Astrocyte (in vitro differentiated cells and primary cell): ENCODE results near the gene ARL8A. TPM values are rescaled to one million over a fixed set of nuclear protein-coding genes. Genes with fewer than 3 reads are reported as not detected.
A peak's percentile ranks its signal among the peaks of the same experiment; 100 is the strongest.

Experiments used
- DNase-seq: peaks from one replicate; pipeline ENCODE4 v3.0.0-alpha.2; 2010; ENCODE audit warnings: low read depth
- FAIRE-seq: peaks from 2 replicates; lab custom pipeline; 2011; peaks lifted over from hg19 to GRCh38; lab: Jason Lieb, UNC
- H2AFZ ChIP-seq: 2 replicates; pipeline ENCODE4 v1.6.0; 2012; ENCODE audit warnings: low read depth, low read length, inconsistent platforms
- H3K27ac ChIP-seq: 2 replicates; pipeline ENCODE4 v1.5.1; 2011; ENCODE audit warnings: low read depth, low read length, inconsistent platforms
- H3K27me3 ChIP-seq: 2 replicates; pipeline ENCODE4 v1.6.0; 2011; ENCODE audit warnings: low read length, inconsistent platforms; ENCODE audit not compliant: insufficient read depth
- H3K36me3 ChIP-seq: 2 replicates; pipeline ENCODE4 v1.5.1; 2011; ENCODE audit warnings: low read length, inconsistent platforms; ENCODE audit not compliant: insufficient read depth
- H3K4me1 ChIP-seq: 2 replicates; pipeline ENCODE4 v1.5.1; 2011; ENCODE audit warnings: low read length, inconsistent platforms; ENCODE audit not compliant: insufficient read depth
- H3K4me2 ChIP-seq: 2 replicates; pipeline ENCODE4 v1.6.0; 2012; ENCODE audit warnings: low read length, inconsistent platforms
- H3K4me3 ChIP-seq: 2 replicates; pipeline ENCODE4 v1.5.1; 2011; ENCODE audit warnings: low read depth, mild to moderate bottlenecking, low read length, inconsistent platforms; ENCODE audit not compliant: insufficient read depth
- H3K79me2 ChIP-seq: 2 replicates; pipeline ENCODE4 v1.6.0; 2012; ENCODE audit warnings: mild to moderate bottlenecking, low read length, inconsistent platforms; ENCODE audit not compliant: insufficient read depth
- H3K9ac ChIP-seq: 2 replicates; pipeline ENCODE4 v1.6.0; 2012; ENCODE audit warnings: mild to moderate bottlenecking, low read length, inconsistent platforms
- H3K9me3 ChIP-seq: 2 replicates; pipeline ENCODE4 v1.5.1; 2012; ENCODE audit warnings: low read depth, mild to moderate bottlenecking, low read length, inconsistent platforms; ENCODE audit not compliant: insufficient read depth
- H4K20me1 ChIP-seq: 2 replicates; pipeline ENCODE4 v1.6.0; 2012; ENCODE audit warnings: low read length, inconsistent platforms; ENCODE audit not compliant: insufficient read depth
- H3K27ac Mint-ChIP-seq: one replicate; pipeline ENCODE4 v1.8.0; 2021; ENCODE audit warnings: mild to moderate bottlenecking, mixed read lengths; ENCODE audit not compliant: unreplicated experiment
- H3K27me3 Mint-ChIP-seq: one replicate; pipeline ENCODE4 v1.8.0; 2021; ENCODE audit warnings: low read depth, mixed read lengths; ENCODE audit not compliant: unreplicated experiment
- H3K36me3 Mint-ChIP-seq: one replicate; pipeline ENCODE4 v1.8.0; 2021; ENCODE audit warnings: low read depth, mixed read lengths; ENCODE audit not compliant: unreplicated experiment
- H3K4me1 Mint-ChIP-seq: one replicate; pipeline ENCODE4 v1.8.0; 2021; ENCODE audit warnings: low read depth, mixed read lengths; ENCODE audit not compliant: unreplicated experiment
- H3K4me3 Mint-ChIP-seq: one replicate; pipeline ENCODE4 v1.8.0; 2021; ENCODE audit warnings: mild to moderate bottlenecking, moderate library complexity, mixed read lengths; ENCODE audit not compliant: unreplicated experiment
- H3K9me3 Mint-ChIP-seq: one replicate; pipeline ENCODE4 v1.8.0; 2021; ENCODE audit warnings: mild to moderate bottlenecking, mixed read lengths; ENCODE audit not compliant: unreplicated experiment
- EZH2 ChIP-seq: IDR thresholded peaks from 2 replicates; pipeline ENCODE4 v1.6.1; 2012; ENCODE audit warnings: mild to moderate bottlenecking, low read length, inconsistent platforms; ENCODE audit not compliant: insufficient read depth
- total RNA-seq: library from RNA; stranded (reverse); gene quantifications from 2 replicates; pipeline ENCODE4 v1.2.1, GENCODE V29; 2021
- TF ChIP-seq, protein P1 (sequence below): IDR thresholded peaks from 2 replicates; pipeline ENCODE4 v1.5.1; 2011; ENCODE audit warnings: low read depth, mild to moderate bottlenecking, inconsistent platforms, low read length, moderate library complexity; ENCODE audit not compliant: insufficient read depth

ARL8A gene
- total RNA-seq, 1 donor from 2014 or later, result 83.0 TPM

GRCh38 chr1:202158810-202159533 is 14.4 kb upstream of the ARL8A start:
- no peak overlapping the region for H3K27ac ChIP-seq
- no peak overlapping the region for H3K9ac ChIP-seq
- H2AFZ ChIP-seq, result no peak overlapping the region
- Mint-ChIP-seq H3K4me3 (peak overlapping the region; percentile 14), H3K27ac (no peak overlapping the region), H3K4me1 (peaks cover 23% of the 10 kb centered on the region), H3K9me3 (no peaks in the 10 kb centered on the region), H3K27me3 (peaks cover 12% of the 10 kb centered on the region), H3K36me3 (no peaks in the 10 kb centered on the region)
- no peaks in the 10 kb centered on the region for H3K79me2 ChIP-seq
- no peak overlapping the region for H3K4me3 ChIP-seq
- H3K4me2 ChIP-seq, result no peak overlapping the region
- no peak for FAIRE-seq
- H3K4me1 ChIP-seq, result peaks cover 8% of the 10 kb centered on the region
- no peaks in the 10 kb centered on the region for H3K9me3 ChIP-seq
- no peaks in the 10 kb centered on the region for H3K36me3 ChIP-seq
- H4K20me1 ChIP-seq, result no peaks in the 10 kb centered on the region
- TF ChIP-seq EZH2, result no peak
- TF ChIP-seq, protein P1, sequence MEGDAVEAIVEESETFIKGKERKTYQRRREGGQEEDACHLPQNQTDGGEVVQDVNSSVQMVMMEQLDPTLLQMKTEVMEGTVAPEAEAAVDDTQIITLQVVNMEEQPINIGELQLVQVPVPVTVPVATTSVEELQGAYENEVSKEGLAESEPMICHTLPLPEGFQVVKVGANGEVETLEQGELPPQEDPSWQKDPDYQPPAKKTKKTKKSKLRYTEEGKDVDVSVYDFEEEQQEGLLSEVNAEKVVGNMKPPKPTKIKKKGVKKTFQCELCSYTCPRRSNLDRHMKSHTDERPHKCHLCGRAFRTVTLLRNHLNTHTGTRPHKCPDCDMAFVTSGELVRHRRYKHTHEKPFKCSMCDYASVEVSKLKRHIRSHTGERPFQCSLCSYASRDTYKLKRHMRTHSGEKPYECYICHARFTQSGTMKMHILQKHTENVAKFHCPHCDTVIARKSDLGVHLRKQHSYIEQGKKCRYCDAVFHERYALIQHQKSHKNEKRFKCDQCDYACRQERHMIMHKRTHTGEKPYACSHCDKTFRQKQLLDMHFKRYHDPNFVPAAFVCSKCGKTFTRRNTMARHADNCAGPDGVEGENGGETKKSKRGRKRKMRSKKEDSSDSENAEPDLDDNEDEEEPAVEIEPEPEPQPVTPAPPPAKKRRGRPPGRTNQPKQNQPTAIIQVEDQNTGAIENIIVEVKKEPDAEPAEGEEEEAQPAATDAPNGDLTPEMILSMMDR, result no peak
- no peaks in the 10 kb centered on the region for H3K27me3 ChIP-seq
- DNase-seq, result no peak

GRCh38 chr1:202157945-202158344 is 13.4 kb upstream of the ARL8A start:
- no peak overlapping the region for H3K27ac Mint-ChIP-seq
- H3K4me1 Mint-ChIP-seq, result peaks cover 26% of the 10 kb centered on the region
- Histone ChIP-seq H4K20me1 (no peaks in the 10 kb centered on the region), H3K4me3 (no peak overlapping the region), H3K79me2 (no peaks in the 10 kb centered on the region), H3K27me3 (peaks cover 2% of the 10 kb centered on the region), H2AFZ (no peak overlapping the region), H3K4me2 (no peak overlapping the region), H3K36me3 (no peaks in the 10 kb centered on the region), H3K4me1 (peaks cover 8% of the 10 kb centered on the region), H3K9ac (no peak overlapping the region), H3K9me3 (no peaks in the 10 kb centered on the region), H3K27ac (no peak overlapping the region)
- no peak for FAIRE-seq
- TF ChIP-seq EZH2, result no peak
- TF ChIP-seq, protein P1, result no peak
- H3K36me3 Mint-ChIP-seq, result no peaks in the 10 kb centered on the region
- H3K9me3 Mint-ChIP-seq, result no peaks in the 10 kb centered on the region
- DNase-seq, result no peak
- H3K4me3 Mint-ChIP-seq, result no peak overlapping the region
- H3K27me3 Mint-ChIP-seq, result peaks cover 12% of the 10 kb centered on the region

GRCh38 chr1:202156590-202156989 is 12.1 kb upstream of the ARL8A start:
- no peak for DNase-seq
- H2AFZ ChIP-seq, result no peak overlapping the region
- H3K9me3 Mint-ChIP-seq, result no peaks in the 10 kb centered on the region
- H3K9me3 ChIP-seq, result no peaks in the 10 kb centered on the region
- H4K20me1 ChIP-seq, result no peaks in the 10 kb centered on the region
- no peak overlapping the region for H3K4me3 ChIP-seq
- no peak overlapping the region for H3K4me3 Mint-ChIP-seq
- peaks cover 28% of the 10 kb centered on the region for H3K4me1 Mint-ChIP-seq
- H3K27ac Mint-ChIP-seq, result peak overlapping the region; percentile 41
- H3K27ac ChIP-seq, result no peak overlapping the region
- FAIRE-seq, result no peak
- peaks cover 2% of the 10 kb centered on the region for H3K27me3 ChIP-seq
- peaks cover 10% of the 10 kb centered on the region for H3K27me3 Mint-ChIP-seq
- no peak overlapping the region for H3K4me2 ChIP-seq
- TF ChIP-seq, protein P1, result no peak
- no peaks in the 10 kb centered on the region for H3K36me3 Mint-ChIP-seq
- H3K79me2 ChIP-seq, result no peaks in the 10 kb centered on the region
- H3K36me3 ChIP-seq, result no peaks in the 10 kb centered on the region
- H3K9ac ChIP-seq, result no peak overlapping the region
- peaks cover 8% of the 10 kb centered on the region for H3K4me1 ChIP-seq
